ENCODE data around the gene OCA2. TPM values are rescaled to one million over a fixed set of nuclear protein-coding genes. Genes with fewer than 3 reads are reported as not detected.
"Not testable (repeated sequence)": the region's sequence is repeated elsewhere in the genome, so short reads cannot be mapped to it uniquely, and the experiment has no call there.

The OCA2 gene
- total RNA-seq: 0.78 and 0.79 TPM in 2 replicates
- long read RNA-seq, partial matches to known transcripts: 0 of 6 reads
- long read RNA-seq, other reads (novel, unspliced or antisense): 6 of 6 reads

DNA sequence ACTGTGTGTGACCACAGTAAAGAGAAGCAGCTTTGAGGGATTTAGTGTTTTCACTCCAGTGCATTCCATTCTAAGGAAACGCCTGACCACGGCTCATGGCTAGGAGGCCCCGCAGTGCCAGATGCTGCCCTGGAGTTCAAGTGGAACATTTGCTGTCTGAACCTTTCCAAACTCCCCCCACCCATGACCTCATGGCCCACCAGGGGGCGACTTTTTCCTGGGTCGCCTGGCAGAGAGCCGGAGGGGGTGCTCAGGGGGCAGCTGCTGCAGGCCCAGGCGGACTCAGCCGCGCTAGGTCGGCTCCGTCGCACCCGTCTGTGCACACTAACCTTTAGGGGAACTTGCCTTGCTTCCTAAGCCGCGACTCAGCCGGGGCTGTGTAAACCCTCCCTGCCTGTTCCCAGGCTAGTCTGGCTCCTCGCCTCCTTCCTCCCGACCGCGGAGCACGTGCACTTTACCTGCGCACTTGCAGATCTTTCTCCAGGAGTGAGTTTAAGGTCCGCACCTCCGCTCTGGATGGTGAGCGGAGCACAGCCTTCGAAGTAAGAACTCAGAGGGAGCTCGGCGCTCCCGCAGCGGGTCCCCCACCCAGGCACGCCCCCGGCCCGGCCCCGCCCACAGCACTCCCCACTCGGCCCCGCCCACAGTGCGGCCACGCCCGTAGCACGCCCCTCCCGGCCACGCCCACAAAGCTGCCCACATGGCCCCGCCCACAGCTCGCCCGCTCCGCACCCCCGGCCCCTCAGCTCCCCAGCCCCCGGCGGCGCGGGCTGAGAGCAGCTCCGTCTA is at the start of gene OCA2:
Gene OCA2 (minus strand): TSS at position 550 of the 789 bp plus-strand sequence. CDS start 17,441 bp downstream, outside the sequence.
- peak within 1 kb of the TSS; percentile 20 for H3K4me3 Mint-ChIP-seq (ENCODE audit: low read depth)
- H3K36me3 Mint-ChIP-seq (ENCODE audit: insufficient read depth): no peaks in the 10 kb centered on the region
- TF ChIP-seq, protein P1, sequence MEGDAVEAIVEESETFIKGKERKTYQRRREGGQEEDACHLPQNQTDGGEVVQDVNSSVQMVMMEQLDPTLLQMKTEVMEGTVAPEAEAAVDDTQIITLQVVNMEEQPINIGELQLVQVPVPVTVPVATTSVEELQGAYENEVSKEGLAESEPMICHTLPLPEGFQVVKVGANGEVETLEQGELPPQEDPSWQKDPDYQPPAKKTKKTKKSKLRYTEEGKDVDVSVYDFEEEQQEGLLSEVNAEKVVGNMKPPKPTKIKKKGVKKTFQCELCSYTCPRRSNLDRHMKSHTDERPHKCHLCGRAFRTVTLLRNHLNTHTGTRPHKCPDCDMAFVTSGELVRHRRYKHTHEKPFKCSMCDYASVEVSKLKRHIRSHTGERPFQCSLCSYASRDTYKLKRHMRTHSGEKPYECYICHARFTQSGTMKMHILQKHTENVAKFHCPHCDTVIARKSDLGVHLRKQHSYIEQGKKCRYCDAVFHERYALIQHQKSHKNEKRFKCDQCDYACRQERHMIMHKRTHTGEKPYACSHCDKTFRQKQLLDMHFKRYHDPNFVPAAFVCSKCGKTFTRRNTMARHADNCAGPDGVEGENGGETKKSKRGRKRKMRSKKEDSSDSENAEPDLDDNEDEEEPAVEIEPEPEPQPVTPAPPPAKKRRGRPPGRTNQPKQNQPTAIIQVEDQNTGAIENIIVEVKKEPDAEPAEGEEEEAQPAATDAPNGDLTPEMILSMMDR (IDR thresholded peaks at IDR 0.05; ENCODE audit: unreplicated experiment): peak; percentile 67
- no peak within 1 kb of the TSS for H3K27ac Mint-ChIP-seq
- H3K4me1 Mint-ChIP-seq (ENCODE audit: low read depth): peaks cover 5% of the 10 kb centered on the region
- peaks cover 83% of the 10 kb centered on the region for H3K27me3 Mint-ChIP-seq
- peak; percentile 59 for DNase-seq (ENCODE audit: low spot score, unreplicated experiment)
- H3K9me3 Mint-ChIP-seq (ENCODE audit: low read depth): no peaks in the 10 kb centered on the region

DNA sequence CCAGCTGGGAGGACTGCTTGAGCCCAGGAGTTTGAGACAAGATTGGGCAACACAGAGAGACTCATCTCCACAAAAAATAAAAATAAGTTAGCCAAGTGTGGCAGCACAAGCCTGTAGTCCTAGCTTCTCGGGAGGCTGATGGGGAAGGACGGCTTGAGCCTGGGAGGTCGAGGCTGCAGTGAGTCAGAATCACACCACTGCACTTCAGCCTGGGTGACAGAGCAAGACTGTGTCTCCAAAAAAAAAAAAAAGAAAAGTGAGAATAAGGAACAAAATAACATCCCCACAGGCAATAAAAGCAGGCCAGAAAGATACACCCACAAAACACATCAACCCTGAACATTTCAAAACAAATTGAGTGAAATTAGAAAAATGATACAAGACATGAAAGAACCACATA is 48.7 kb upstream of the OCA2 start:
- TF ChIP-seq, protein P1 (IDR thresholded peaks at IDR 0.05; ENCODE audit: unreplicated experiment): no peak
- H3K4me1 Mint-ChIP-seq (ENCODE audit: low read depth): no peaks in the 10 kb centered on the region
- H3K36me3 Mint-ChIP-seq (ENCODE audit: insufficient read depth): peaks cover 56% of the 10 kb centered on the region
- H3K27me3 Mint-ChIP-seq: no peaks in the 10 kb centered on the region
- H3K27ac Mint-ChIP-seq: no peak overlapping the region
- no peak for DNase-seq (ENCODE audit: low spot score, unreplicated experiment)
- no peak overlapping the region for H3K4me3 Mint-ChIP-seq (ENCODE audit: low read depth)
- peaks cover 21% of the 10 kb centered on the region for H3K9me3 Mint-ChIP-seq (ENCODE audit: low read depth)

DNA sequence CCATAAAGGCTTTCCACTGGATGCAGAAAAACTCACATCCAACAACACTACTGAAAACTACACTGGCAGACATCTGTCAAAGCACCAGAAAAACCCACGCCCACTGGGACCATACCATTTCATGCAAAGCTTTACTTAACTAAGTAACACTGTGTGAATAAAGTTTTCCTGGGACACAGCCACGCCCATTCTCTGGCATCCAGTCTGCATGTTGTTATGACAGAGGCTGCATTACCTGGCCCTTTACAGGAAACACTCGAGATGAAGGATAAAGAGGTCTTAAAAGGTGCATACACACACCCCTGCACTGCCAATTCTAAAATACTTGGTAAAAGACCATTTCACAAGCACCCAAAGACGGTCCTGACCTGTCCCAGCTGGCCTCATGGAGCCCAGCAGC is 46.3 kb upstream of the OCA2 start:
- H3K27ac Mint-ChIP-seq; H3K27me3 Mint-ChIP-seq; DNase-seq (ENCODE audit: low spot score, unreplicated experiment); H3K4me1 Mint-ChIP-seq (ENCODE audit: low read depth); H3K4me3 Mint-ChIP-seq (ENCODE audit: low read depth): not testable (repeated sequence)
- Mint-ChIP-seq H3K9me3 (ENCODE audit: low read depth) (peaks cover 18% of the 10 kb centered on the region), H3K36me3 (ENCODE audit: insufficient read depth) (peaks cover 48% of the 10 kb centered on the region)

DNA sequence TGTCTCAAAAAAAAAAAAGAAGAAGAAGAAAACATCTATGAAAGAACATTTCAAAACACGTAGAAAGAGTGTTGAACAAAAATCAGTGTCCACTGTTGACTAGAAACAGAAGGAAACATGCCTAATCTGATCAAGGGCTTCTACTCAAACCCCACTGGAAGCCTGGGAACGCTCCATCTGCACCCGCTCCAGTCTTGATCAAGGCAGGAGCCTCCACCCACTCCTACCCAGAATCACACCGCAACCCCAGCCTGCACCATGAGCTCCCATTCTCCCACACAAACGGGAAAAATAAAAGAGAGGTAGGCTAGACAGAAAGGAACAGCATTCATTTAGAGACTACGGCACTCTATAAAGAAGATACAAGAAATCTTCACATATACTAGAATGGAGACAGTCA is 40.9 kb upstream of the OCA2 start:
- TF ChIP-seq, protein P1 (IDR thresholded peaks at IDR 0.05; ENCODE audit: unreplicated experiment): no peak
- DNase-seq (ENCODE audit: low spot score, unreplicated experiment): no peak
- Mint-ChIP-seq H3K4me3 (ENCODE audit: low read depth) (no peak overlapping the region), H3K9me3 (ENCODE audit: low read depth) (no peaks in the 10 kb centered on the region), H3K4me1 (ENCODE audit: low read depth) (no peaks in the 10 kb centered on the region), H3K36me3 (ENCODE audit: insufficient read depth) (peaks cover 35% of the 10 kb centered on the region), H3K27me3 (no peaks in the 10 kb centered on the region), H3K27ac (peak overlapping the region; percentile 64)

DNA sequence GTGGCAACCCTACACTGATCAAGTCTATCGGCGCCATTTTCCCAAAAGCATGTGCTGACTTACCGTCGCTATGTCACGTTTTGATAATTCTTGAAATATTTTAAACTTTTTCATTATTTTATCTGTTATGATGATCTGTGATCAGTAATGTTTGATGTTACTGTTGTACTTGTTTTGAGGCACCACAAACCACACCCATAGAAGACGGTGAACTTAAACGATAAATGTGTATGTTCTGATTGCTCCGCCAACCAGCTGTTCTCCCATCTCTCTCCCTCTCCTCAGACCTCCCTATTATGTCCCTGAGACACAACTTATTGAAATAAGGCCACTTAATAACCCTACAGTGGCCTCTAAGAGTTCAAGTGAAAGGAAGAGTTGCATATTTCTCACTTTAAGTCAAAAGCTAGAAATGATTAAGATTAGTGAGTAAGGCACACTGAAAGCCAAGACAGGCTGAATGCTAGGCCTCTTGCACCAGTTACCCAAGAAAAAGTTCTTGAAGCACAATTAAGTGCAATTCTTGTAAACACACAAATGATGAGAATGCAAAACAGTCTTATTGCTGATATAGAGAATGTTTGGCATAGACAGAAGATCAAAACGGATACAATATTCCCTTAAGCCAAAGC is 38.4 kb upstream of the OCA2 start:
- H3K4me3 Mint-ChIP-seq (ENCODE audit: low read depth); H3K4me1 Mint-ChIP-seq (ENCODE audit: low read depth); H3K27ac Mint-ChIP-seq; H3K27me3 Mint-ChIP-seq; DNase-seq (ENCODE audit: low spot score, unreplicated experiment); H3K9me3 Mint-ChIP-seq (ENCODE audit: low read depth): not testable (repeated sequence)
- peaks cover 30% of the 10 kb centered on the region for H3K36me3 Mint-ChIP-seq (ENCODE audit: insufficient read depth)

DNA sequence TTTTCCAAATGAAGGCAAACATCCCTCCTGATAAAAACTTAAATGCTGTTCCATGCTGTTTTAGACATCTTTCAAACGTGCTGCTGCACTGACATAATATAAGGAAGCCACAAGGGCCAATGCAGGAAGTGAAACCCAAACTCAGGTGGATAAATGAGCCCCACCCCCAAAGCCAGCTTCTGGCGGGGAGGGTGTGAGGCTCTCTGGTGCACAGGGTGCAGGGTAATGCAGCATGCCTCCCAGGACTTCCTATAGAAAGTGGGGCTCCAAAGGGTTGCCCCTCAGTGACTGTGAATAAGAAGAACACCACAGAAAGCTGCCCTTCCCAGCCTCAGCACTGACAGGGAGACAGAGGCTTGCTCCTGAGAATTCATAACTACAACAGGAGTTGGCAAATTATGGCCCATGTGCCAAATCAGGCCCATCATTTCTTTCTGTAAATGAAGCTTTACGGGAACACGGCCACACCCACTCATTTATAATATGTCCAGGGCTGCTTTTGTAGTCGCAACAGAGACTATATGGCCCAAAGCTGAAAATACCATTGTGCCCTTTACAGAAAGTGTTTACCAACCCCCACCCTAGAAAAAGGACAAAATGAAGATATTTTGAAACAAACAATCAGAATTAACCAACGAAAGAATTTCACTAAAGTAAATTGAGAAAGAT is 37.3 kb upstream of the OCA2 start:
- H3K27me3 Mint-ChIP-seq; H3K4me3 Mint-ChIP-seq (ENCODE audit: low read depth); DNase-seq (ENCODE audit: low spot score, unreplicated experiment); H3K27ac Mint-ChIP-seq; H3K4me1 Mint-ChIP-seq (ENCODE audit: low read depth); H3K9me3 Mint-ChIP-seq (ENCODE audit: low read depth): not testable (repeated sequence)
- H3K36me3 Mint-ChIP-seq (ENCODE audit: insufficient read depth): peaks cover 25% of the 10 kb centered on the region
